Fibroblast of villous mesenchyme (primary cell): ENCODE measurements around the gene SLC35F3. TPM values are rescaled to one million over a fixed set of nuclear protein-coding genes. Genes with fewer than 3 reads are reported as not detected.
A peak's percentile ranks its signal among the peaks of the same experiment; 100 is the strongest.

Experiments used
- DNase-seq: peaks from one replicate; pipeline ENCODE4 v3.0.0-alpha.2; 2010; ENCODE audit warnings: low read depth
- H3K4me3 ChIP-seq: 2 replicates; pipeline ENCODE4 v1.5.1; 2011; ENCODE audit warnings: low read depth, mild to moderate bottlenecking, low read length
- CTCF ChIP-seq: IDR thresholded peaks from 2 replicates; pipeline ENCODE4 v1.5.1; 2012; ENCODE audit warnings: low read depth, mild to moderate bottlenecking, low read length; ENCODE audit not compliant: insufficient read depth
- total RNA-seq: library from RNA; depleted of rRNA; stranded (reverse); fragments of >200 nt; gene quantifications from 2 replicates; pipeline ENCODE4 v1.2.3, GENCODE V29; 2012

The SLC35F3 gene
- total RNA-seq, 1 donor = 1.7 TPM

- no peak overlapping the region for H3K4me3 ChIP-seq
- no peak for DNase-seq
- no peak for TF ChIP-seq CTCF
These were observed 37.4 kb upstream of the SLC35F3 start for GRCh38 chr1:233867028-233867427.

GRCh38 chr1:233868461-233868860, 36.0 kb upstream of the SLC35F3 start:
- peak; percentile 47 for DNase-seq
- no peak for TF ChIP-seq CTCF
- no peak overlapping the region for H3K4me3 ChIP-seq

- TF ChIP-seq CTCF = no peak
- no peak overlapping the region for H3K4me3 ChIP-seq
- peak; percentile 6 for DNase-seq
These were observed 34.8 kb upstream of the SLC35F3 start for GRCh38 chr1:233869680-233870079.

GRCh38 chr1:233873666-233874065, 30.8 kb upstream of the SLC35F3 start:
- no peak for DNase-seq
- no peak overlapping the region for H3K4me3 ChIP-seq
- no peak for TF ChIP-seq CTCF

- DNase-seq = peak; percentile 54
- no peak overlapping the region for H3K4me3 ChIP-seq
- no peak for TF ChIP-seq CTCF
These were observed 24.6 kb upstream of the SLC35F3 start for GRCh38 chr1:233879841-233880240.

GRCh38 chr1:233883671-233884070, 20.8 kb upstream of the SLC35F3 start:
- no peak overlapping the region for H3K4me3 ChIP-seq
- DNase-seq = no peak
- TF ChIP-seq CTCF = no peak

GRCh38 chr1:233884461-233885151, 19.9 kb upstream of the SLC35F3 start:
- H3K4me3 ChIP-seq = no peak overlapping the region
- peak; percentile 25 for DNase-seq
- no peak for TF ChIP-seq CTCF
